ENCODE results near the gene SLC37A1.

DNA sequence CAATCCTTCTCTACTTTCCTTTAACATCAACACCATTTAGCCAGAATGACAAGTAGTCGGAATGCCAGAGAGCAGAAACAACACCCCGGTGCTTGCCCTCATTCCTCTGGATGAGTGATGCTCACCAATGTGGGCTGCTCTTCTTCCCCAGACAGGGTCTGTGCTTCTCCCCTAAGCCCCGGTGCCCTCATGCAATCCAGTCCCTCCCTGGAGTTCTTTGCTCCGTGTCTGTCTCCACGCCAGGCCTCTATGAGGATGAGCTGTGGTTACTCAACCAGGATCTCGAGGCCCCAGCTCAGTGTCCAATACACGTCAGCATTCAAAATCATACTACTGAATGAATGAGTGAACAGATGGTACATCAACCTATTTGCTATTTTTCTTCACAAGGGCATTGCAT, 110.0 kb downstream of the SLC37A1 start:
- TF ChIP-seq, protein P1, sequence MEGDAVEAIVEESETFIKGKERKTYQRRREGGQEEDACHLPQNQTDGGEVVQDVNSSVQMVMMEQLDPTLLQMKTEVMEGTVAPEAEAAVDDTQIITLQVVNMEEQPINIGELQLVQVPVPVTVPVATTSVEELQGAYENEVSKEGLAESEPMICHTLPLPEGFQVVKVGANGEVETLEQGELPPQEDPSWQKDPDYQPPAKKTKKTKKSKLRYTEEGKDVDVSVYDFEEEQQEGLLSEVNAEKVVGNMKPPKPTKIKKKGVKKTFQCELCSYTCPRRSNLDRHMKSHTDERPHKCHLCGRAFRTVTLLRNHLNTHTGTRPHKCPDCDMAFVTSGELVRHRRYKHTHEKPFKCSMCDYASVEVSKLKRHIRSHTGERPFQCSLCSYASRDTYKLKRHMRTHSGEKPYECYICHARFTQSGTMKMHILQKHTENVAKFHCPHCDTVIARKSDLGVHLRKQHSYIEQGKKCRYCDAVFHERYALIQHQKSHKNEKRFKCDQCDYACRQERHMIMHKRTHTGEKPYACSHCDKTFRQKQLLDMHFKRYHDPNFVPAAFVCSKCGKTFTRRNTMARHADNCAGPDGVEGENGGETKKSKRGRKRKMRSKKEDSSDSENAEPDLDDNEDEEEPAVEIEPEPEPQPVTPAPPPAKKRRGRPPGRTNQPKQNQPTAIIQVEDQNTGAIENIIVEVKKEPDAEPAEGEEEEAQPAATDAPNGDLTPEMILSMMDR (tag by site-specific recombination; IDR thresholded peaks at IDR 0.05): no peak
- no peak for TF ChIP-seq TCF7L2 (IDR thresholded peaks at IDR 0.05; ENCODE audit: borderline replicate concordance, low read depth, low read length)
- no peak for TF ChIP-seq SP3 (tag by site-specific recombination; IDR thresholded peaks at IDR 0.05)
- no peak for TF ChIP-seq ZNF169 (tag by site-specific recombination; IDR thresholded peaks at IDR 0.05)
- TF ChIP-seq, protein P2, sequence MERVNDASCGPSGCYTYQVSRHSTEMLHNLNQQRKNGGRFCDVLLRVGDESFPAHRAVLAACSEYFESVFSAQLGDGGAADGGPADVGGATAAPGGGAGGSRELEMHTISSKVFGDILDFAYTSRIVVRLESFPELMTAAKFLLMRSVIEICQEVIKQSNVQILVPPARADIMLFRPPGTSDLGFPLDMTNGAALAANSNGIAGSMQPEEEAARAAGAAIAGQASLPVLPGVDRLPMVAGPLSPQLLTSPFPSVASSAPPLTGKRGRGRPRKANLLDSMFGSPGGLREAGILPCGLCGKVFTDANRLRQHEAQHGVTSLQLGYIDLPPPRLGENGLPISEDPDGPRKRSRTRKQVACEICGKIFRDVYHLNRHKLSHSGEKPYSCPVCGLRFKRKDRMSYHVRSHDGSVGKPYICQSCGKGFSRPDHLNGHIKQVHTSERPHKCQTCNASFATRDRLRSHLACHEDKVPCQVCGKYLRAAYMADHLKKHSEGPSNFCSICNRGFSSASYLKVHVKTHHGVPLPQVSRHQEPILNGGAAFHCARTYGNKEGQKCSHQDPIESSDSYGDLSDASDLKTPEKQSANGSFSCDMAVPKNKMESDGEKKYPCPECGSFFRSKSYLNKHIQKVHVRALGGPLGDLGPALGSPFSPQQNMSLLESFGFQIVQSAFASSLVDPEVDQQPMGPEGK (tag by site-specific recombination; IDR thresholded peaks at IDR 0.05): no peak
- no peak for TF ChIP-seq ZNF223 (tag by site-specific recombination; IDR thresholded peaks at IDR 0.05)
- no peak for TF ChIP-seq ZNF777 (tag by site-specific recombination; IDR thresholded peaks at IDR 0.05; ENCODE audit: borderline replicate concordance)
- TF ChIP-seq, protein P3, sequence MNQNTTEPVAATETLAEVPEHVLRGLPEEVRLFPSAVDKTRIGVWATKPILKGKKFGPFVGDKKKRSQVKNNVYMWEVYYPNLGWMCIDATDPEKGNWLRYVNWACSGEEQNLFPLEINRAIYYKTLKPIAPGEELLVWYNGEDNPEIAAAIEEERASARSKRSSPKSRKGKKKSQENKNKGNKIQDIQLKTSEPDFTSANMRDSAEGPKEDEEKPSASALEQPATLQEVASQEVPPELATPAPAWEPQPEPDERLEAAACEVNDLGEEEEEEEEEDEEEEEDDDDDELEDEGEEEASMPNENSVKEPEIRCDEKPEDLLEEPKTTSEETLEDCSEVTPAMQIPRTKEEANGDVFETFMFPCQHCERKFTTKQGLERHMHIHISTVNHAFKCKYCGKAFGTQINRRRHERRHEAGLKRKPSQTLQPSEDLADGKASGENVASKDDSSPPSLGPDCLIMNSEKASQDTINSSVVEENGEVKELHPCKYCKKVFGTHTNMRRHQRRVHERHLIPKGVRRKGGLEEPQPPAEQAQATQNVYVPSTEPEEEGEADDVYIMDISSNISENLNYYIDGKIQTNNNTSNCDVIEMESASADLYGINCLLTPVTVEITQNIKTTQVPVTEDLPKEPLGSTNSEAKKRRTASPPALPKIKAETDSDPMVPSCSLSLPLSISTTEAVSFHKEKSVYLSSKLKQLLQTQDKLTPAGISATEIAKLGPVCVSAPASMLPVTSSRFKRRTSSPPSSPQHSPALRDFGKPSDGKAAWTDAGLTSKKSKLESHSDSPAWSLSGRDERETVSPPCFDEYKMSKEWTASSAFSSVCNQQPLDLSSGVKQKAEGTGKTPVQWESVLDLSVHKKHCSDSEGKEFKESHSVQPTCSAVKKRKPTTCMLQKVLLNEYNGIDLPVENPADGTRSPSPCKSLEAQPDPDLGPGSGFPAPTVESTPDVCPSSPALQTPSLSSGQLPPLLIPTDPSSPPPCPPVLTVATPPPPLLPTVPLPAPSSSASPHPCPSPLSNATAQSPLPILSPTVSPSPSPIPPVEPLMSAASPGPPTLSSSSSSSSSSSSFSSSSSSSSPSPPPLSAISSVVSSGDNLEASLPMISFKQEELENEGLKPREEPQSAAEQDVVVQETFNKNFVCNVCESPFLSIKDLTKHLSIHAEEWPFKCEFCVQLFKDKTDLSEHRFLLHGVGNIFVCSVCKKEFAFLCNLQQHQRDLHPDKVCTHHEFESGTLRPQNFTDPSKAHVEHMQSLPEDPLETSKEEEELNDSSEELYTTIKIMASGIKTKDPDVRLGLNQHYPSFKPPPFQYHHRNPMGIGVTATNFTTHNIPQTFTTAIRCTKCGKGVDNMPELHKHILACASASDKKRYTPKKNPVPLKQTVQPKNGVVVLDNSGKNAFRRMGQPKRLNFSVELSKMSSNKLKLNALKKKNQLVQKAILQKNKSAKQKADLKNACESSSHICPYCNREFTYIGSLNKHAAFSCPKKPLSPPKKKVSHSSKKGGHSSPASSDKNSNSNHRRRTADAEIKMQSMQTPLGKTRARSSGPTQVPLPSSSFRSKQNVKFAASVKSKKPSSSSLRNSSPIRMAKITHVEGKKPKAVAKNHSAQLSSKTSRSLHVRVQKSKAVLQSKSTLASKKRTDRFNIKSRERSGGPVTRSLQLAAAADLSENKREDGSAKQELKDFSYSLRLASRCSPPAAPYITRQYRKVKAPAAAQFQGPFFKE (tag by site-specific recombination; IDR thresholded peaks at IDR 0.05; ENCODE audit: borderline replicate concordance): no peak
- TF ChIP-seq ZSCAN16 (tag by site-specific recombination; IDR thresholded peaks at IDR 0.05): no peak
- TF ChIP-seq HOXA7 (CRISPR knock-in tag; IDR thresholded peaks at IDR 0.05; ENCODE audit: borderline replicate concordance): no peak
- TF ChIP-seq ZBTB7A (tag by site-specific recombination; IDR thresholded peaks at IDR 0.05; ENCODE audit: low read depth): no peak
- TF ChIP-seq, protein P4, sequence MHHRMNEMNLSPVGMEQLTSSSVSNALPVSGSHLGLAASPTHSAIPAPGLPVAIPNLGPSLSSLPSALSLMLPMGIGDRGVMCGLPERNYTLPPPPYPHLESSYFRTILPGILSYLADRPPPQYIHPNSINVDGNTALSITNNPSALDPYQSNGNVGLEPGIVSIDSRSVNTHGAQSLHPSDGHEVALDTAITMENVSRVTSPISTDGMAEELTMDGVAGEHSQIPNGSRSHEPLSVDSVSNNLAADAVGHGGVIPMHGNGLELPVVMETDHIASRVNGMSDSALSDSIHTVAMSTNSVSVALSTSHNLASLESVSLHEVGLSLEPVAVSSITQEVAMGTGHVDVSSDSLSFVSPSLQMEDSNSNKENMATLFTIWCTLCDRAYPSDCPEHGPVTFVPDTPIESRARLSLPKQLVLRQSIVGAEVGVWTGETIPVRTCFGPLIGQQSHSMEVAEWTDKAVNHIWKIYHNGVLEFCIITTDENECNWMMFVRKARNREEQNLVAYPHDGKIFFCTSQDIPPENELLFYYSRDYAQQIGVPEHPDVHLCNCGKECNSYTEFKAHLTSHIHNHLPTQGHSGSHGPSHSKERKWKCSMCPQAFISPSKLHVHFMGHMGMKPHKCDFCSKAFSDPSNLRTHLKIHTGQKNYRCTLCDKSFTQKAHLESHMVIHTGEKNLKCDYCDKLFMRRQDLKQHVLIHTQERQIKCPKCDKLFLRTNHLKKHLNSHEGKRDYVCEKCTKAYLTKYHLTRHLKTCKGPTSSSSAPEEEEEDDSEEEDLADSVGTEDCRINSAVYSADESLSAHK (tag by site-specific recombination; IDR thresholded peaks at IDR 0.05): no peak
- no peak for TF ChIP-seq ZBTB20 (tag by site-specific recombination; IDR thresholded peaks at IDR 0.05)
